H9 (cell line): ENCODE measurements around the gene GRAMD1B. TPM values are rescaled to one million over a fixed set of nuclear protein-coding genes. Genes with fewer than 3 reads are reported as not detected.

Source experiments
- DNase-seq: peaks from one replicate; pipeline ENCODE4 v3.0.0-alpha.2; 2017
- H2AFZ ChIP-seq: one replicate; pipeline ENCODE4 v1.6.1; 2013; ENCODE audit warnings: mild to moderate bottlenecking, low read length, control low read depth, moderate library complexity
- H2AK5ac ChIP-seq: 2 replicates; pipeline ENCODE4 v1.6.1; 2013; ENCODE audit warnings: low read length, control low read depth, mixed read lengths; ENCODE audit not compliant: insufficient read length
- H2BK120ac ChIP-seq: one replicate; pipeline ENCODE4 v1.6.1; 2013; ENCODE audit warnings: low read depth, mild to moderate bottlenecking, low read length, control low read depth, inconsistent platforms; ENCODE audit not compliant: poor library complexity, severe bottlenecking
- H2BK12ac ChIP-seq: 2 replicates; pipeline ENCODE4 v1.6.1; 2013; ENCODE audit warnings: low read length, control low read depth, mixed read lengths, low read depth; ENCODE audit not compliant: insufficient read length
- H2BK15ac ChIP-seq: 2 replicates; pipeline ENCODE4 v1.6.1; 2013; ENCODE audit warnings: low read depth, low read length, control low read depth
- H2BK20ac ChIP-seq: one replicate; pipeline ENCODE4 v1.6.1; 2013; ENCODE audit warnings: low read depth, mild to moderate bottlenecking, low read length, control low read depth, inconsistent platforms; ENCODE audit not compliant: poor library complexity, severe bottlenecking
- H2BK5ac ChIP-seq: 2 replicates; pipeline ENCODE4 v1.6.1; 2013; ENCODE audit warnings: low read length, control low read depth, mixed read lengths; ENCODE audit not compliant: insufficient read length
- H3K14ac ChIP-seq: 2 replicates; pipeline ENCODE4 v1.6.1; 2013; ENCODE audit warnings: low read length, control low read depth; ENCODE audit not compliant: insufficient read depth
- H3K18ac ChIP-seq: 2 replicates; pipeline ENCODE4 v1.6.1; 2013; ENCODE audit warnings: low read depth, mild to moderate bottlenecking, mixed read lengths, low read length, control low read depth; ENCODE audit not compliant: insufficient read length
- H3K23ac ChIP-seq: 2 replicates; pipeline ENCODE4 v1.6.1; 2013; ENCODE audit warnings: low read length, control low read depth, mixed read lengths, low read depth; ENCODE audit not compliant: insufficient read length
- H3K23me2 ChIP-seq: 2 replicates; pipeline ENCODE4 v1.6.1; 2013; ENCODE audit warnings: low read depth, mild to moderate bottlenecking, mixed read lengths, low read length, control low read depth; ENCODE audit not compliant: insufficient read length, poor library complexity, severe bottlenecking
- H3K27ac ChIP-seq: 2 replicates; pipeline ENCODE4 v1.5.1; 2013; ENCODE audit warnings: low read length, control low read depth, mixed read lengths, low read depth; ENCODE audit not compliant: insufficient read length
- H3K27me3 ChIP-seq: 2 replicates; pipeline ENCODE4 v1.6.1; 2013; ENCODE audit warnings: low read length, control low read depth, inconsistent platforms; ENCODE audit not compliant: insufficient read depth
- H3K4ac ChIP-seq: 2 replicates; pipeline ENCODE4 v1.6.1; 2013; ENCODE audit warnings: low read depth, mild to moderate bottlenecking, control low read depth, inconsistent platforms, low read length, moderate library complexity
- H3K4me1 ChIP-seq: 2 replicates; pipeline ENCODE4 v1.6.1; 2013; ENCODE audit warnings: low read length, control low read depth, inconsistent platforms; ENCODE audit not compliant: insufficient read depth
- H3K4me2 ChIP-seq: 2 replicates; pipeline ENCODE4 v1.6.1; 2013; ENCODE audit warnings: low read length, control low read depth, mixed read lengths; ENCODE audit not compliant: insufficient read length, insufficient read depth
- H3K56ac ChIP-seq: 2 replicates; pipeline ENCODE4 v1.6.1; 2013; ENCODE audit warnings: low read depth, mild to moderate bottlenecking, mixed read lengths, low read length, control low read depth; ENCODE audit not compliant: insufficient read length
- H3K79me1 ChIP-seq: 2 replicates; pipeline ENCODE4 v1.6.1; 2013; ENCODE audit warnings: low read depth, mild to moderate bottlenecking, moderate library complexity, low read length, control low read depth, inconsistent platforms; ENCODE audit not compliant: insufficient read depth, poor library complexity, severe bottlenecking
- H3K79me2 ChIP-seq: 2 replicates; pipeline ENCODE4 v1.6.1; 2013; ENCODE audit warnings: low read length, control low read depth, inconsistent platforms; ENCODE audit not compliant: insufficient read depth
- H3K9ac ChIP-seq: 2 replicates; pipeline ENCODE4 v1.6.1; 2013; ENCODE audit warnings: low read length, control low read depth, mixed read lengths; ENCODE audit not compliant: insufficient read length; ENCODE audit errors: extremely low read depth
- H3K9me3 ChIP-seq: one replicate; pipeline ENCODE4 v1.6.1; 2013; ENCODE audit warnings: low read depth, low read length, inconsistent platforms; ENCODE audit not compliant: control insufficient read depth
- H3T11ph ChIP-seq: one replicate; pipeline ENCODE4 v1.6.1; 2013; ENCODE audit warnings: mild to moderate bottlenecking, low read length, control low read depth, inconsistent platforms
- H4K20me1 ChIP-seq: one replicate; pipeline ENCODE4 v1.6.1; 2013; ENCODE audit not compliant: control insufficient read depth, insufficient read length, insufficient read depth
- H4K5ac ChIP-seq: 2 replicates; pipeline ENCODE4 v1.6.1; 2013; ENCODE audit warnings: low read depth, mild to moderate bottlenecking, mixed read lengths, low read length, control low read depth; ENCODE audit not compliant: insufficient read length
- H4K8ac ChIP-seq: replicated peaks from 2 replicates; pipeline ENCODE4 v1.6.1; 2013; ENCODE audit warnings: low read length, control low read depth, mixed read lengths, low read depth; ENCODE audit not compliant: insufficient read length
- H4K91ac ChIP-seq: 2 replicates; pipeline ENCODE4 v1.6.1; 2013; ENCODE audit warnings: low read depth, mild to moderate bottlenecking, moderate library complexity, mixed read lengths, low read length, control low read depth; ENCODE audit not compliant: insufficient read length
- H3K27ac Mint-ChIP-seq, 3 experiments: 2 replicates in 2 of 3; 3 replicates in 1 of 3; pipeline ENCODE4 v1.8.0; 2020 to 2021; ENCODE audit warnings: mixed read lengths in 3 of 3, mild to moderate bottlenecking in 1 of 3, moderate library complexity in 1 of 3
- H3K27me3 Mint-ChIP-seq: 2 replicates; pipeline ENCODE4 v1.8.0; 2021; ENCODE audit warnings: low read depth, mild to moderate bottlenecking, moderate library complexity, mixed read lengths
- H3K36me3 Mint-ChIP-seq, 3 experiments: 2 replicates in 2 of 3; 3 replicates in 1 of 3; pipeline ENCODE4 v1.8.0; 2020 to 2021; ENCODE audit warnings: low read depth in 3 of 3, mixed read lengths in 3 of 3; ENCODE audit not compliant: insufficient read depth in 1 of 3
- H3K4me1 Mint-ChIP-seq, 2 experiments: 2 replicates each; pipeline ENCODE4 v1.8.0; 2020; ENCODE audit warnings: mixed read lengths in 2 of 2
- H3K4me3 Mint-ChIP-seq, 2 experiments: 2 replicates in 1 of 2; 3 replicates in 1 of 2; pipeline ENCODE4 v1.8.0; 2020 to 2021; ENCODE audit warnings: mild to moderate bottlenecking in 2 of 2, mixed read lengths in 2 of 2, moderate library complexity in 1 of 2
- H3K9me3 Mint-ChIP-seq, 2 experiments: 2 replicates in 1 of 2; 3 replicates in 1 of 2; pipeline ENCODE4 v1.8.0; 2020; ENCODE audit warnings: mild to moderate bottlenecking in 2 of 2, mixed read lengths in 2 of 2, moderate library complexity in 1 of 2
- CTCF ChIP-seq: fragments of 200-600 bp; sonication (generic); conservative IDR thresholded peaks from 3 replicates; pipeline ENCODE4 v1.8.0; 2021; ENCODE audit warnings: antibody characterized with exemption, mild to moderate bottlenecking
- WGBS: extraction: QIAGEN DNeasy Blood & Tissue Kit; methylation state at CpG from one replicate; pipeline ENCODE4 v1.1.7; 2013; ENCODE audit warnings: missing lambda C conversion rate, low lambda C conversion rate, mixed read lengths; ENCODE audit not compliant: insufficient read length; ENCODE audit errors: extremely low coverage; 5-methylcytosine and 5-hydroxymethylcytosine counted together
- total RNA-seq: library from RNA; stranded (reverse); gene quantifications from 2 replicates; pipeline ENCODE4 v1.2.1, GENCODE V29; 2021

Gene GRAMD1B
- total RNA-seq, 1 experiment from 2014 or later, result 25.9 TPM

- Histone ChIP-seq H2BK12ac (no peak overlapping the region), H3K18ac (no peak overlapping the region), H3K23me2 (no peaks in the 10 kb centered on the region), H2AFZ (no peak overlapping the region), H3K27ac (no peak overlapping the region), H4K8ac (no peak overlapping the region), H3K9me3 (no peaks in the 10 kb centered on the region), H3T11ph (no peak overlapping the region), H3K4ac (no peak overlapping the region), H3K9ac (no peak overlapping the region), H3K4me1 (peaks cover 14% of the 10 kb centered on the region; the same call in 1 of the 2 replicates), H4K20me1 (no peaks in the 10 kb centered on the region), H3K56ac (no peak overlapping the region), H3K79me2 (no peaks in the 10 kb centered on the region), H2BK5ac (no peak overlapping the region), H2BK120ac (no peak overlapping the region), H3K79me1 (no peaks in the 10 kb centered on the region), H3K23ac (no peak overlapping the region), H2AK5ac (no peak overlapping the region), H2BK20ac (no peak overlapping the region), H4K5ac (no peak overlapping the region), H2BK15ac (no peak overlapping the region), H3K14ac (no peak overlapping the region), H3K4me2 (no peak overlapping the region), H3K27me3 (no peaks in the 10 kb centered on the region), H4K91ac (no peak overlapping the region)
- no peak overlapping the region for H3K27ac Mint-ChIP-seq
- H3K36me3 Mint-ChIP-seq, result peaks cover 0 to 4% (median 0%) of the 10 kb centered on the region in 3 experiments; a peak in 2 of 7 replicates
- peaks cover 38 to 40% of the 10 kb centered on the region in 2 experiments for H3K4me1 Mint-ChIP-seq
- WGBS, result no CpG with 5 or more reads among the region's 4 CpGs
- H3K27me3 Mint-ChIP-seq, result no peaks in the 10 kb centered on the region
- TF ChIP-seq CTCF, result no peak
- no peaks in the 10 kb centered on the region for H3K9me3 Mint-ChIP-seq
- H3K4me3 Mint-ChIP-seq, result no peak overlapping the region
- no peak for DNase-seq
These were observed 86.2 kb downstream of the GRAMD1B start for GRCh38 chr11:123516238-123516637.
